HS-5 (cell line): Measurements from ENCODE around the gene ASXL1.
"Not testable (repeated sequence)": the region's sequence is repeated elsewhere in the genome, so short reads cannot be mapped to it uniquely, and the experiment has no call there.

ENCODE experiments used
- DNase-seq: peaks from one replicate; pipeline ENCODE4 v3.0.0-alpha.2; 2012; ENCODE audit warnings: low read depth

ASXL1 gene

GRCh38 chr20:32454164-32455145 is 96.3 kb downstream of the ASXL1 start:
- no peak for DNase-seq

GRCh38 chr20:32455171-32455900 is 97.2 kb downstream of the ASXL1 start:
- no peak for DNase-seq

- DNase-seq: no peak
Observed at GRCh38 chr20:32455901-32456701, 98.0 kb downstream of the ASXL1 start.

GRCh38 chr20:32456869-32457478 is 98.8 kb downstream of the ASXL1 start:
- no peak for DNase-seq

GRCh38 chr20:32457479-32457986 is 99.4 kb downstream of the ASXL1 start:
- DNase-seq: no peak

- DNase-seq: no peak
Observed at GRCh38 chr20:32458061-32458836, 100.1 kb downstream of the ASXL1 start.

- DNase-seq: no peak
Observed at GRCh38 chr20:32458837-32459220, 100.7 kb downstream of the ASXL1 start.

GRCh38 chr20:32460231-32460630 is 102.1 kb downstream of the ASXL1 start:
- DNase-seq: no peak

- no peak for DNase-seq
Observed at GRCh38 chr20:32460683-32461320, 102.7 kb downstream of the ASXL1 start.

- DNase-seq: no peak
Observed at GRCh38 chr20:32461836-32462600, 103.9 kb downstream of the ASXL1 start.

- DNase-seq: no peak
Observed at GRCh38 chr20:32462900-32463641, 104.9 kb downstream of the ASXL1 start.

- no peak for DNase-seq
Observed at GRCh38 chr20:32463642-32464400, 105.7 kb downstream of the ASXL1 start.

GRCh38 chr20:32464401-32465091 is 106.4 kb downstream of the ASXL1 start:
- DNase-seq: no peak

GRCh38 chr20:32465092-32465900 is 107.2 kb downstream of the ASXL1 start:
- no peak for DNase-seq

- DNase-seq: not testable (repeated sequence)
Observed at GRCh38 chr20:32465901-32466675, 108.0 kb downstream of the ASXL1 start.
